Karpas-422 (cell line): ENCODE results near the gene POFUT1. TPM values are rescaled to one million over a fixed set of nuclear protein-coding genes. Genes with fewer than 3 reads are reported as not detected.
"Not testable (repeated sequence)": the region's sequence is repeated elsewhere in the genome, so short reads cannot be mapped to it uniquely, and the experiment has no call there.

Experiments
- DNase-seq: peaks from one replicate; pipeline ENCODE4 v3.0.0-alpha.2; 2015
- H2AFZ ChIP-seq: fragments of 200-600 bp; sonication (generic); 2 replicates; pipeline ENCODE4 v1.6.1; 2014; ENCODE audit warnings: antibody characterized with exemption, low read length, mixed read lengths
- H3K27ac ChIP-seq: fragments of 200-600 bp; sonication (generic); 2 replicates; pipeline ENCODE4 v1.5.1; 2014; ENCODE audit warnings: mild to moderate bottlenecking, low read length, moderate library complexity
- H3K27me3 ChIP-seq: fragments of 200-600 bp; sonication (generic); 2 replicates; pipeline ENCODE4 v1.6.1; 2014; ENCODE audit warnings: low read length, mixed read lengths
- H3K36me3 ChIP-seq: fragments of 200-600 bp; sonication (generic); 2 replicates; pipeline ENCODE4 v1.6.1; 2014; ENCODE audit warnings: low read length, mixed read lengths; ENCODE audit not compliant: insufficient read depth
- H3K4me1 ChIP-seq: fragments of 200-600 bp; sonication (generic); 2 replicates; pipeline ENCODE4 v1.6.1; 2014; ENCODE audit warnings: mild to moderate bottlenecking, low read length, mixed read lengths
- H3K4me2 ChIP-seq: fragments of 200-600 bp; sonication (generic); 2 replicates; pipeline ENCODE4 v1.6.1; 2014; ENCODE audit warnings: low read length, low read depth, mild to moderate bottlenecking; ENCODE audit not compliant: poor library complexity, severe bottlenecking
- H3K4me3 ChIP-seq: fragments of 200-600 bp; sonication (generic); 2 replicates; pipeline ENCODE4 v1.5.1; 2014; ENCODE audit warnings: mild to moderate bottlenecking, antibody characterized with exemption, low read length, mixed read lengths
- H3K79me2 ChIP-seq: fragments of 200-600 bp; sonication (generic); 2 replicates; pipeline ENCODE4 v1.6.1; 2014; ENCODE audit warnings: mild to moderate bottlenecking, low read length, mixed read lengths
- H3K9ac ChIP-seq: fragments of 200-600 bp; sonication (generic); 2 replicates; pipeline ENCODE4 v1.6.0; 2014; ENCODE audit warnings: low read length
- H3K9me2 ChIP-seq: fragments of 200-600 bp; sonication (generic), shearing (Covaris generic); replicated peaks from 2 replicates; pipeline ENCODE4 v1.6.0; 2014; ENCODE audit warnings: mild to moderate bottlenecking, low read length, moderate library complexity; ENCODE audit not compliant: insufficient read depth
- H3K9me3 ChIP-seq: fragments of 300-700, 200-600 bp; sonication (generic); 2 replicates; pipeline ENCODE4 v1.6.1; 2014; ENCODE audit warnings: low read length, mixed read lengths
- H4K20me1 ChIP-seq: fragments of 200-600 bp; sonication (generic); 2 replicates; pipeline ENCODE4 v1.6.1; 2014; ENCODE audit warnings: mild to moderate bottlenecking, antibody characterized with exemption, low read length, low read depth; ENCODE audit not compliant: insufficient read depth
- total RNA-seq: library from RNA; depleted of rRNA; stranded (reverse); fragments of >200 nt; shearing (Covaris generic); gene quantifications from 2 replicates; pipeline ENCODE4 v1.2.3, GENCODE V29; 2014; ENCODE audit warnings: low replicate concordance

Gene POFUT1
- total RNA-seq, 1 experiment from 2014 or later: 16.7 TPM

DNA sequence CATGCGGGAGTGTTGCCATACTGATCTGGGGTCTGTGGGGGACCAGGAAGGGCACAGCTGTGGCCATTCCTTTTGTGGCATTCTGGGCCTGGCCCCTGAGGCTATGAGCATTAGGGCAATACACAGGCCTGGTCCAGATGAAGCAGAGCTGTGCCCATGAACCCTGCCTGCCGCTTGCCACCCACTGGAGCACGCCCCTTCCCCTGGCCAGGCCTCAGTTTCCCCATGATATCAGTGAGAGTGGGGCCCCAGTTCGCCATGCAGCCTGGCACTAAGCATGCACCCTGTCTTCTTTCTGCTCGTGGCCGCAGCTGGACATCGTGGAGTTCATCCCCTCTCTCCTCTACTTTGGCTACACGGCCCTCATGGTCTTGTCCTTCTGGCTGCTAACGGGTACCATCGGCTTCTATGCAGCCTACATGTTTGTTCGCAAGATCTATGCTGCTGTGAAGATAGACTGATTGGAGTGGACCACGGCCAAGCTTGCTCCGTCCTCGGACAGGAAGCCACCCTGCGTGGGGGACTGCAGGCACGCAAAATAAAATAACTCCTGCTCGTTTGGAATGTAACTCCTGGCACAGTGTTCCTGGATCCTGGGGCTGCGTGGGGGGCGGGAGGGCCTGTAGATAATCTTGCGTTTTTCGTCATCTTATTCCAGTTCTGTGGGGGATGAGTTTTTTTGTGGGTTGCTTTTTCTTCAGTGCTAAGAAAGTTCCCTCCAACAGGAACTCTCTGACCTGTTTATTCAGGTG lies 42.5 kb upstream of the POFUT1 start:
- Histone ChIP-seq H3K9me3 (no peaks in the 10 kb centered on the region), H3K79me2 (no peaks in the 10 kb centered on the region), H3K9ac (no peak overlapping the region), H2AFZ (no peak overlapping the region), H3K27me3 (no peaks in the 10 kb centered on the region), H3K36me3 (0 out of 2 replicates have a peak, but pooled peaks cover 3% of the 10 kb centered on the region), H3K4me1 (no peaks in the 10 kb centered on the region), H4K20me1 (no peaks in the 10 kb centered on the region), H3K4me3 (no peak overlapping the region), H3K9me2 (no peaks in the 10 kb centered on the region), H3K27ac (no peak overlapping the region), H3K4me2 (no peak overlapping the region)
- no peak for DNase-seq

DNA sequence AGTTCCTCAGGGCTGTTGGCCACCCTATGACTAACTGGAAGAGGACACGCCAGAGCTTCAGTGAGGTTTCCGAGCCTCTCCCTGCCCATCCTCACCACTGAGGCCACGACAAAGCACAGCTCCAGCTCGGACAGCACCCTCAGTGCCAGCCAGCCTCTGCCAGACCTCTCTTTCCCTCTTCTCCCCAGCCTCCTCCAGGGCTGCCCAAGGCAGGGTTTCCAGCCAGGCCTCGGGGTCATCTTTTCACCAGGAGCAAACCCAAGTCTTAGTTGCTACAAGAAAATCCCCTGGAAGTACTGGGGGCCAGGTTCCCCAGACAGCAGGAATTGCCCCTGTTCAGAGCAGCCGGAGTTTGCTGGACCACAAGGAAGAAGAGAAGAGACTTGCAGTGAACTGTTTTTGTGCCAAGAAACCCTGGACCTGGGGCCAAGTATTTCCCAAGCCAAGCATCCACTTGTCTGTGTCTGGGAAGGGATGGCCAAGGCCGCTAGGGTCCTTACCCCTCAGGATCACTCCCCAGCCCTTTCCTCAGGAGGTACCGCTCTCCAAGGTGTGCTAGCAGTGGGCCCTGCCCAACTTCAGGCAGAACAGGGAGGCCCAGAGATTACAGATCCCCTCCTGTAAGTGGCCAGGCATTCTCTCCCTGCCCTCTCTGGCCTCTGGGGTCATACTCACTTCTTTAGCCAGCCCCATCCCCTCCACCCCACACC lies 41.7 kb upstream of the POFUT1 start:
- H3K27me3 ChIP-seq: no peaks in the 10 kb centered on the region
- H4K20me1 ChIP-seq: no peaks in the 10 kb centered on the region
- no peak overlapping the region for H3K4me3 ChIP-seq
- no peak overlapping the region for H3K9ac ChIP-seq
- no peaks in the 10 kb centered on the region for H3K9me2 ChIP-seq
- no peak overlapping the region for H3K4me2 ChIP-seq
- H3K79me2 ChIP-seq: no peaks in the 10 kb centered on the region
- H2AFZ ChIP-seq: no peak overlapping the region
- H3K27ac ChIP-seq: no peak overlapping the region
- no peaks in the 10 kb centered on the region for H3K9me3 ChIP-seq
- H3K36me3 ChIP-seq: 0 out of 2 replicates have a peak, but pooled peaks cover 3% of the 10 kb centered on the region
- no peak for DNase-seq
- H3K4me1 ChIP-seq: no peaks in the 10 kb centered on the region

DNA sequence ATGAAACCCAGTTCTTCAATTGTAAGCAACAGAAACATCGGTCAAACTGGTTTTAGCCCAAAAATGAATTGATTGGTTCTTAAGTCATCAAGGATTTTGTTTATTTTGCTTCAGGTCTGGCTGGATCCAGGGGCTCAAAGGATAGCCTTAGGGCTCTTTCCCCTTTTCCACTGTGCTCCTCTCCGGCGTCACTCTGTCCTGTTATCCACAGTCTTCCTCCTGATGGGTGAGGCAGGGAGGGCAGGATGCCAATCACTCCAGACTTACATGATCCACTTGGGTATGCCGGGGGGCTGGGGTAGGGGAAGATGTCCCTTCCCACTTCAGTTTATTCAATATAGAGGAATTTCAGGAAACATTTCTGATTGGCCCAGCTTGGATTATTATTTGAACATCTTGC lies 40.1 kb upstream of the POFUT1 start:
- H3K9me3 ChIP-seq: no peaks in the 10 kb centered on the region
- no peaks in the 10 kb centered on the region for H3K79me2 ChIP-seq
- no peaks in the 10 kb centered on the region for H3K4me1 ChIP-seq
- H3K36me3 ChIP-seq: 0 out of 2 replicates have a peak, but pooled peaks cover 3% of the 10 kb centered on the region
- H3K9ac ChIP-seq: no peak overlapping the region
- no peaks in the 10 kb centered on the region for H3K27me3 ChIP-seq
- no peaks in the 10 kb centered on the region for H4K20me1 ChIP-seq
- H3K27ac ChIP-seq: no peak overlapping the region
- H2AFZ ChIP-seq: no peak overlapping the region
- no peaks in the 10 kb centered on the region for H3K9me2 ChIP-seq
- H3K4me2 ChIP-seq: no peak overlapping the region
- no peak for DNase-seq
- no peak overlapping the region for H3K4me3 ChIP-seq

DNA sequence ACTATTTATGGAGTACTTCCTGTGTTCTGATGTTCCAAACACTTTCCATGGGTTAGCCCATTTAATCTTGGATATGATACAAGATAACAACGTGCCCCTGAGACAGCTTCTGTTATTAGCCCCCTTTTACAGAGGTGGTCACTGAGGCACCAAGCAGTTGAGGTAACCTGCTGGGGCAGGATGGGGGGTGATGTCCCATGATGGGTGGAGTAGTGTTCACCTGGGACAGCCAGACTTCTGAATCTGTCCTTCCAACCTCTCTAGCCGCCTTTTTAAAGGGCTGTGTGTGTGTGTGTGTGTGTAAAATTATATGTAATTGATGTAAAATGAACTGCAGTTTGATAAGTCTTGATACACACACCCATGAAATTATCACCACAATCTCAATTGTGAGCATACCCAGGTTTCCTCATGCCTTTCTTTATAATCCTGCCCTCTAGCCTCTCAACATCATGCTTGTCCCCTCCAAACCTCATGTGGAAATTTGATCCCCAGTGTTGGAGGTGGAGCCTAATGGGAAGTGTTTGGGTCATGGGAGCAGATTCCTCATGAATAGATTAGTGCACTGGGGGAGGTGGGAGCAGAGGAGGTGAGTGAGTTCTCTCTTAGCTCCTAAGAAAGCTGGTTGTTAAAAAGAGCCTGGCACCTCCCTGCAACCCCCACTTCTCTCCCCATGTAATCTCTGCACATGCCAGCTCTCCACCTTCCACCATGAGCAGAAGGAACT lies 39.3 kb upstream of the POFUT1 start:
- no peaks in the 10 kb centered on the region for H4K20me1 ChIP-seq
- no peaks in the 10 kb centered on the region for H3K27me3 ChIP-seq
- no peak for DNase-seq
- H3K27ac ChIP-seq: no peak overlapping the region
- no peak overlapping the region for H3K4me2 ChIP-seq
- H2AFZ ChIP-seq: no peak overlapping the region
- no peaks in the 10 kb centered on the region for H3K9me3 ChIP-seq
- H3K4me1 ChIP-seq: no peaks in the 10 kb centered on the region
- H3K9me2 ChIP-seq: no peaks in the 10 kb centered on the region
- no peaks in the 10 kb centered on the region for H3K79me2 ChIP-seq
- no peak overlapping the region for H3K9ac ChIP-seq
- H3K4me3 ChIP-seq: no peak overlapping the region
- 0 out of 2 replicates have a peak, but pooled peaks cover 3% of the 10 kb centered on the region for H3K36me3 ChIP-seq

DNA sequence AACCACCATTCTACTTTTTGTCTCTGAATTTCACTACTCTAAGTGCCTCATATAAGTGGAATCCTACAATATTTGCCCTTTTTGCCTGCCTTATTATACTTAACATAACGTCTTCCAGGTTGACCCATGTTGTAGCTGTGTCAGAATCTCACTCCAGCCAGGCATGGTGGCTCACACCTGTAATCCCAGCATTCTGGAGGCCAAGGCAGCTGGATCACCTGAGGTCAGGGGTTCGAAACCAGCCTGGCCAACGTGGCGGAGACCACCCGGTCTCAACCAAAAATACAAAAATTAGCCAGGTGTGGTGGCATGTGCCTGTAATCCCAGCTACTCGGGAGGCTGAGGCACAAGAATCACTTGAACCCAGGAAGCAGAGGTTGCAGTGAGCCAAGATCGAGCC lies 30.0 kb upstream of the POFUT1 start:
- H2AFZ ChIP-seq, H3K4me3 ChIP-seq, H4K20me1 ChIP-seq, H3K9ac ChIP-seq, H3K27me3 ChIP-seq, H3K4me2 ChIP-seq, H3K27ac ChIP-seq, H3K9me3 ChIP-seq, H3K9me2 ChIP-seq, DNase-seq, H3K79me2 ChIP-seq, H3K4me1 ChIP-seq, H3K36me3 ChIP-seq: not testable (repeated sequence)

DNA sequence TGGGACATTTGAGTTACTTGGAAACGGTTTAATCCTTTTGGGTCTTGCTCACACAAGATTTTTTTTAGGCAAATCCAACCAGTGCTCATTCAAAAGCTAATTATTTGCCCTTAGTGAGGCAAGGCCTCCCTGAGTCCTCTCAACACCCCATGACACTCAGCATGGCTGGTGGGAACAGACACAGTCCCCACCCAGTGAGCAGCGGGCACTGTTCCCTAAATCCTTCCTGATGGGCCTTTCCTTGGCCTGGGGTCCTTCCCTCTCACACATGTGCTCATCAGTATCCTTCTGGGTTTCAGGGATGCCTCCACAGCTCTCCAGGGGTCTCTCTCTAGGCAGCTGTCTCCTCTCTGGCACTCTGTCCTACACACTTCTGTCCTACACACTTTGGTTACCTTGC lies 28.2 kb upstream of the POFUT1 start:
- H3K27ac ChIP-seq: no peak overlapping the region
- no peak overlapping the region for H3K4me2 ChIP-seq
- no peaks in the 10 kb centered on the region for H3K27me3 ChIP-seq
- no peak for DNase-seq
- H2AFZ ChIP-seq: no peak overlapping the region
- H3K9ac ChIP-seq: no peak overlapping the region
- no peaks in the 10 kb centered on the region for H3K9me2 ChIP-seq
- H3K79me2 ChIP-seq: no peaks in the 10 kb centered on the region
- H3K4me3 ChIP-seq: no peak overlapping the region
- peaks cover 6% of the 10 kb centered on the region for H3K4me1 ChIP-seq
- no peaks in the 10 kb centered on the region for H3K36me3 ChIP-seq
- no peaks in the 10 kb centered on the region for H4K20me1 ChIP-seq
- no peaks in the 10 kb centered on the region for H3K9me3 ChIP-seq

DNA sequence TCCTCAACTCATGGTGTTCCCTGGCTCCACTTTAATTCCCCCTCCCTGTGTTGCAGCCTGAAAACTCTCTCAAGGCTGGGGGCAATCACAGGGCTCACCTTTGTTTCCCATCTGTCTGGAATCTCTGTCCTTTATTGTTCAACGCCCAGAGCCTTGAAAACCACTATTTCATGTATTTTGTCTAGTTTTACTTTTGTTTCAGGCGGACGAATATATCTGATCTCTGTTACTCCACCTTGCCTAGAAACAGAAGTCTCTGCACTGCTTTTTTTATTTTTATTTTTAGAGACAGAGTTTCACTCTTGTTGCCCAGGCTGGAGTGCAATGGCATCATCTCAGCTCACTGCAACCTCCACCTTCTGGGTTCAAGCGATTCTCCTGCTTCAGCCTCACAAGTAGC lies 27.7 kb upstream of the POFUT1 start:
- Histone ChIP-seq H3K9me3 (no peaks in the 10 kb centered on the region), H3K79me2 (no peaks in the 10 kb centered on the region), H3K27me3 (no peaks in the 10 kb centered on the region), H3K4me2 (no peak overlapping the region), H3K4me3 (no peak overlapping the region), H3K9me2 (no peaks in the 10 kb centered on the region), H3K9ac (no peak overlapping the region), H4K20me1 (0 out of 2 replicates have a peak, but pooled peaks cover 3% of the 10 kb centered on the region), H3K36me3 (no peaks in the 10 kb centered on the region), H2AFZ (no peak overlapping the region), H3K27ac (no peak overlapping the region), H3K4me1 (peaks cover 7% of the 10 kb centered on the region)
- no peak for DNase-seq

DNA sequence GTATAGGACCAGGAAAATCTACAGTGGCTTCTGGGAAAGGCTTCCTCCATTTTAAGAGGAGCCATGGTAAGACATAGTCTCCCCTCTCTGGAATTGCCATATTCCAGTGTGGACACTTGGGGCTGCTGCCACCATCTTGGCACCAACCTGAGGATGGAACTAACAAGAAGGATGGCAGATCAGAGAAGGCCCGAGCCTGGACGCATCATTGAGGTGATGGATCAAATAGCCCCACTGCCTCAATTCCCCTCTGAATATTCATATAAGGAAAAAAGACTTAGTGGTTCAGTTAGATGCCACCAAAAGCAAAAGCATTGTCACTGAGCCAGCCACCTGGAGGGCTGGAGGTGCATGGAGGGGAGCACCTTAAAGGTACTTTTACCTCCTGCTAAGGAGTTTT lies 26.1 kb upstream of the POFUT1 start:
- Histone ChIP-seq H3K9ac (no peak overlapping the region), H3K4me2 (no peak overlapping the region), H2AFZ (no peak overlapping the region)

More for the DNA sequence above, 26.1 kb upstream of the POFUT1 start:
- H3K36me3 ChIP-seq: no peaks in the 10 kb centered on the region
- H3K9me2 ChIP-seq: no peaks in the 10 kb centered on the region
- DNase-seq: no peak
- 0 out of 2 replicates have a peak, but pooled peaks cover 6% of the 10 kb centered on the region for H4K20me1 ChIP-seq
- no peaks in the 10 kb centered on the region for H3K9me3 ChIP-seq
- no peaks in the 10 kb centered on the region for H3K79me2 ChIP-seq
- no peaks in the 10 kb centered on the region for H3K27me3 ChIP-seq
- H3K27ac ChIP-seq: no peak overlapping the region
- peaks cover 7% of the 10 kb centered on the region for H3K4me1 ChIP-seq
- no peak overlapping the region for H3K4me3 ChIP-seq
